PC-9 (cell line): Measurements from ENCODE around the gene SPATA17. TPM values are rescaled to one million over a fixed set of nuclear protein-coding genes. Genes with fewer than 3 reads are reported as not detected.

Experiments
- BruUV-seq: library from RNA; stranded (reverse); fragments of 400-500 nt; replicated peaks from 2 replicates; lab custom pipeline; 2021; lab: Mats Ljungman, UMichigan
- CTCF ChIA-PET: fragments of 300-600 bp; sonication (Branson Sonifier 250); formaldehyde crosslinking; loops from one replicate; lab custom pipeline; 2022; ENCODE audit warnings: antibody characterized with exemption; lab: Charles Lee
- POLR2A ChIA-PET: fragments of 300-600 bp; sonication (Branson Sonifier 250); formaldehyde crosslinking; loops from one replicate; lab custom pipeline; 2022; ENCODE audit warnings: antibody characterized with exemption; ENCODE audit not compliant: unreplicated experiment; lab: Charles Lee
- DNase-seq, 2 experiments: peaks; one replicate each; pipeline versions ENCODE4 v3.0.0 to v3.0.0-alpha.2; 2015 to 2022; ENCODE audit warnings: mixed read lengths in 1 of 2
- H2AFZ ChIP-seq: fragments of 200-600 bp; sonication (generic); 2 replicates; pipeline ENCODE4 v1.8.1; 2017; ENCODE audit warnings: antibody characterized with exemption
- H3F3A ChIP-seq: fragments of 200-600 bp; sonication (generic); 2 replicates; pipeline ENCODE4 v1.8.1; 2017; ENCODE audit warnings: antibody characterized with exemption, mild to moderate bottlenecking, low read depth; ENCODE audit not compliant: insufficient read depth
- H3K27ac ChIP-seq: fragments of 200-600 bp; sonication (generic); 2 replicates; pipeline ENCODE4 v1.6.1; 2016; ENCODE audit warnings: mixed run types
- H3K27me3 ChIP-seq: fragments of 200-600 bp; sonication (generic); 2 replicates; pipeline ENCODE4 v1.6.1; 2016; ENCODE audit warnings: low read depth, mixed run types; ENCODE audit not compliant: insufficient read depth
- H3K36me3 ChIP-seq: fragments of 200-600 bp; sonication (generic); 2 replicates; pipeline ENCODE4 v1.6.1; 2016; ENCODE audit warnings: low read depth, mixed run types
- H3K4me1 ChIP-seq: fragments of 200-600 bp; sonication (generic); replicated peaks from 2 replicates; pipeline ENCODE4 v1.6.1; 2016; ENCODE audit warnings: mixed run types; ENCODE audit not compliant: insufficient read depth
- H3K4me2 ChIP-seq: fragments of 200-600 bp; sonication (generic); 2 replicates; pipeline ENCODE4 v1.6.1; 2017; ENCODE audit warnings: mixed run types
- H3K4me3 ChIP-seq: fragments of 200-600 bp; sonication (generic); 2 replicates; pipeline ENCODE4 v1.6.1; 2016; ENCODE audit warnings: mixed run types
- H3K79me2 ChIP-seq: fragments of 200-600 bp; sonication (generic); 2 replicates; pipeline ENCODE4 v1.6.1; 2017; ENCODE audit warnings: low read depth, mixed run types
- H3K9me2 ChIP-seq: fragments of 200-600 bp; sonication (generic); 2 replicates; pipeline ENCODE4 v1.8.1; 2017; ENCODE audit warnings: mild to moderate bottlenecking; ENCODE audit not compliant: insufficient read depth
- H3K9me3 ChIP-seq: fragments of 200-600 bp; sonication (generic); 2 replicates; pipeline ENCODE4 v1.8.1; 2016; ENCODE audit warnings: low read depth; ENCODE audit not compliant: insufficient read depth
- H4K20me1 ChIP-seq: fragments of 200-600 bp; sonication (generic); 2 replicates; pipeline ENCODE4 v1.8.1; 2017; ENCODE audit not compliant: insufficient read depth
- EZH2 ChIP-seq: fragments of 200-600 bp; sonication (generic); IDR thresholded peaks from 2 replicates; pipeline ENCODE4 v1.8.0; 2017; ENCODE audit warnings: antibody characterized with exemption, low read depth
- intact Hi-C: fragments of 100-400 bp; cut with micrococcal nuclease; formaldehyde crosslinking; loops from one replicate; pipeline ENCODE4 v1.10.0; 2022; ENCODE audit not compliant: unreplicated experiment
- total RNA-seq: library from RNA; stranded (reverse); gene quantifications from 2 replicates; pipeline ENCODE4 v1.2.3, GENCODE V29; 2021
- TF ChIP-seq, protein P1 (sequence below): fragments of 200-600 bp; sonication (generic); conservative IDR thresholded peaks from 2 replicates; pipeline ENCODE4 v1.6.1; 2017; ENCODE audit warnings: mixed run types, antibody characterized with exemption, mild to moderate bottlenecking, moderate library complexity

The SPATA17 gene
- total RNA-seq, 1 experiment from 2014 or later: 8.9 TPM

DNA sequence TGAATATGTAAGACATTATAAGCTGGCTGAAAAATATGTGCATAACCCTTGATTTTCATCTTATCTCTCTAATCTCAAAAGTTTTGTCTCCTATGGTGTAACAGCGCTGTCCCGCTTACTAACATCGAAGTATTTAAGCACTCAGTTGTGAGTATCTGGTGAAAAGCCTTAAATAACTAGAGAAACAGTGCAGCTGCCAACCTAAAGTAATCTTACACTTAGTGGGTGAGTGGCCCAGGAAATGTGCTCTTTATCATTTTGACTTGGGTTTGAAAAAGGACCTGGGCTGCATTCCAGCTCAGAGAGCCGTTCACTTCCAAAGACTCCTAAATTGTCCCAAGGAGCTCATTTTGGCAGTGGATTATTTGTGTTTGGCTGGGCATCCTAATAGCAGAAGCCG, 225.9 kb downstream of the SPATA17 start:
- Histone ChIP-seq H3F3A (no peaks in the 10 kb centered on the region), H3K4me2 (no peak overlapping the region), H3K36me3 (no peaks in the 10 kb centered on the region), H3K27me3 (no peaks in the 10 kb centered on the region), H4K20me1 (no peaks in the 10 kb centered on the region), H3K27ac (no peak overlapping the region), H2AFZ (no peak overlapping the region), H3K79me2 (no peaks in the 10 kb centered on the region), H3K9me3 (no peaks in the 10 kb centered on the region), H3K4me3 (no peak overlapping the region), H3K4me1 (no peaks in the 10 kb centered on the region), H3K9me2 (no peaks in the 10 kb centered on the region)
- CTCF ChIA-PET: no interaction called here
- intact Hi-C loops: no loop called here
- DNase-seq: no peak
- POLR2A ChIA-PET: no interaction called here
- BruUV-seq: no TSS peak
- TF ChIP-seq, protein P1, sequence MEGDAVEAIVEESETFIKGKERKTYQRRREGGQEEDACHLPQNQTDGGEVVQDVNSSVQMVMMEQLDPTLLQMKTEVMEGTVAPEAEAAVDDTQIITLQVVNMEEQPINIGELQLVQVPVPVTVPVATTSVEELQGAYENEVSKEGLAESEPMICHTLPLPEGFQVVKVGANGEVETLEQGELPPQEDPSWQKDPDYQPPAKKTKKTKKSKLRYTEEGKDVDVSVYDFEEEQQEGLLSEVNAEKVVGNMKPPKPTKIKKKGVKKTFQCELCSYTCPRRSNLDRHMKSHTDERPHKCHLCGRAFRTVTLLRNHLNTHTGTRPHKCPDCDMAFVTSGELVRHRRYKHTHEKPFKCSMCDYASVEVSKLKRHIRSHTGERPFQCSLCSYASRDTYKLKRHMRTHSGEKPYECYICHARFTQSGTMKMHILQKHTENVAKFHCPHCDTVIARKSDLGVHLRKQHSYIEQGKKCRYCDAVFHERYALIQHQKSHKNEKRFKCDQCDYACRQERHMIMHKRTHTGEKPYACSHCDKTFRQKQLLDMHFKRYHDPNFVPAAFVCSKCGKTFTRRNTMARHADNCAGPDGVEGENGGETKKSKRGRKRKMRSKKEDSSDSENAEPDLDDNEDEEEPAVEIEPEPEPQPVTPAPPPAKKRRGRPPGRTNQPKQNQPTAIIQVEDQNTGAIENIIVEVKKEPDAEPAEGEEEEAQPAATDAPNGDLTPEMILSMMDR: no peak
- no peak for TF ChIP-seq EZH2

DNA sequence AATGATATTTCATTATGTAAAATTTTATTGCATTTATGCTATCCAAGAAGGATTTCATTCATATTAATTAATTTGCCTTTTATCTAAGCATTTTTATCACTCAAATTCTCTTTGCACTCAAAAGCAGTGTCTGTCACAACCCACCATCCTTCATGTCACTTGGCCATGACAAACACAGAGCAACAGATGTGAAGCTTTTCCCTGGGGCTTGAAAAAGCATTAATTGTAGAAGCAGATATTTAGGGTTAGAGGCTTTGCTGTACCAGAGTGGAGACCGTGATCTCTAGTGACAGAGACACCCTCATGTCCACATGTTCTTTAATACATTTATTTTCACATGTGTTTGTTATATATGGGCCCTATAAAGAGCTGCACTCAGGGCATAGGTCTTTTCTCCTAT, 230.5 kb downstream of the SPATA17 start:
- POLR2A ChIA-PET: no interaction called here
- H3K9me3 ChIP-seq: no peaks in the 10 kb centered on the region
- H3K27me3 ChIP-seq: no peaks in the 10 kb centered on the region
- no peaks in the 10 kb centered on the region for H3K4me1 ChIP-seq
- CTCF ChIA-PET: no interaction called here
- no peaks in the 10 kb centered on the region for H3K36me3 ChIP-seq
- no TSS peak for BruUV-seq
- H2AFZ ChIP-seq: no peak overlapping the region
- TF ChIP-seq, protein P1: no peak
- TF ChIP-seq EZH2: no peak
- no peaks in the 10 kb centered on the region for H3F3A ChIP-seq
- H4K20me1 ChIP-seq: no peaks in the 10 kb centered on the region
- no peak overlapping the region for H3K27ac ChIP-seq
- intact Hi-C loops: no loop called here
- H3K9me2 ChIP-seq: no peaks in the 10 kb centered on the region
- DNase-seq: no peak
- H3K4me3 ChIP-seq: no peak overlapping the region
- no peak overlapping the region for H3K4me2 ChIP-seq
- H3K79me2 ChIP-seq: no peaks in the 10 kb centered on the region

GRCh38 chr1:217867446-217867995, 236.4 kb downstream of the SPATA17 start:
- intact Hi-C loops: no loop called here
- Histone ChIP-seq H3K36me3 (no peaks in the 10 kb centered on the region), H3K27me3 (no peaks in the 10 kb centered on the region), H3K27ac (no peak overlapping the region), H3K4me3 (no peak overlapping the region), H3K9me3 (no peaks in the 10 kb centered on the region), H2AFZ (no peak overlapping the region), H3K4me2 (no peak overlapping the region), H3K4me1 (no peaks in the 10 kb centered on the region), H4K20me1 (no peaks in the 10 kb centered on the region), H3K9me2 (no peaks in the 10 kb centered on the region), H3F3A (no peaks in the 10 kb centered on the region), H3K79me2 (no peaks in the 10 kb centered on the region)
- no peak for DNase-seq
- ChIA-PET CTCF (no interaction called here), POLR2A (no interaction called here)
- TF ChIP-seq, protein P1: no peak
- no peak for TF ChIP-seq EZH2
- no TSS peak for BruUV-seq
